VCaP (cell line): Measurements from ENCODE around the gene CDH15.

Experiments
- H3K27ac ChIP-seq: fragments of 450-650 bp; 2 replicates; pipeline ENCODE4 v1.5.1; 2017
- TF ChIP-seq, protein P1 (sequence below): fragments of 450-650 bp; conservative IDR thresholded peaks from 2 replicates; pipeline ENCODE4 v1.5.1; 2017; ENCODE audit warnings: mild to moderate bottlenecking, moderate library complexity

CDH15 gene

GRCh38 chr16:89154390-89155183, 17.0 kb upstream of the CDH15 start:
- no peak overlapping the region for H3K27ac ChIP-seq
- TF ChIP-seq, protein P1, sequence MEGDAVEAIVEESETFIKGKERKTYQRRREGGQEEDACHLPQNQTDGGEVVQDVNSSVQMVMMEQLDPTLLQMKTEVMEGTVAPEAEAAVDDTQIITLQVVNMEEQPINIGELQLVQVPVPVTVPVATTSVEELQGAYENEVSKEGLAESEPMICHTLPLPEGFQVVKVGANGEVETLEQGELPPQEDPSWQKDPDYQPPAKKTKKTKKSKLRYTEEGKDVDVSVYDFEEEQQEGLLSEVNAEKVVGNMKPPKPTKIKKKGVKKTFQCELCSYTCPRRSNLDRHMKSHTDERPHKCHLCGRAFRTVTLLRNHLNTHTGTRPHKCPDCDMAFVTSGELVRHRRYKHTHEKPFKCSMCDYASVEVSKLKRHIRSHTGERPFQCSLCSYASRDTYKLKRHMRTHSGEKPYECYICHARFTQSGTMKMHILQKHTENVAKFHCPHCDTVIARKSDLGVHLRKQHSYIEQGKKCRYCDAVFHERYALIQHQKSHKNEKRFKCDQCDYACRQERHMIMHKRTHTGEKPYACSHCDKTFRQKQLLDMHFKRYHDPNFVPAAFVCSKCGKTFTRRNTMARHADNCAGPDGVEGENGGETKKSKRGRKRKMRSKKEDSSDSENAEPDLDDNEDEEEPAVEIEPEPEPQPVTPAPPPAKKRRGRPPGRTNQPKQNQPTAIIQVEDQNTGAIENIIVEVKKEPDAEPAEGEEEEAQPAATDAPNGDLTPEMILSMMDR: no peak

- H3K27ac ChIP-seq: no peak overlapping the region
- TF ChIP-seq, protein P1: no peak
These were observed 16.3 kb upstream of the CDH15 start for GRCh38 chr16:89155184-89155679.

- TF ChIP-seq, protein P1: no peak
- H3K27ac ChIP-seq: no peak overlapping the region
These were observed 15.5 kb upstream of the CDH15 start for GRCh38 chr16:89155851-89156739.

DNA sequence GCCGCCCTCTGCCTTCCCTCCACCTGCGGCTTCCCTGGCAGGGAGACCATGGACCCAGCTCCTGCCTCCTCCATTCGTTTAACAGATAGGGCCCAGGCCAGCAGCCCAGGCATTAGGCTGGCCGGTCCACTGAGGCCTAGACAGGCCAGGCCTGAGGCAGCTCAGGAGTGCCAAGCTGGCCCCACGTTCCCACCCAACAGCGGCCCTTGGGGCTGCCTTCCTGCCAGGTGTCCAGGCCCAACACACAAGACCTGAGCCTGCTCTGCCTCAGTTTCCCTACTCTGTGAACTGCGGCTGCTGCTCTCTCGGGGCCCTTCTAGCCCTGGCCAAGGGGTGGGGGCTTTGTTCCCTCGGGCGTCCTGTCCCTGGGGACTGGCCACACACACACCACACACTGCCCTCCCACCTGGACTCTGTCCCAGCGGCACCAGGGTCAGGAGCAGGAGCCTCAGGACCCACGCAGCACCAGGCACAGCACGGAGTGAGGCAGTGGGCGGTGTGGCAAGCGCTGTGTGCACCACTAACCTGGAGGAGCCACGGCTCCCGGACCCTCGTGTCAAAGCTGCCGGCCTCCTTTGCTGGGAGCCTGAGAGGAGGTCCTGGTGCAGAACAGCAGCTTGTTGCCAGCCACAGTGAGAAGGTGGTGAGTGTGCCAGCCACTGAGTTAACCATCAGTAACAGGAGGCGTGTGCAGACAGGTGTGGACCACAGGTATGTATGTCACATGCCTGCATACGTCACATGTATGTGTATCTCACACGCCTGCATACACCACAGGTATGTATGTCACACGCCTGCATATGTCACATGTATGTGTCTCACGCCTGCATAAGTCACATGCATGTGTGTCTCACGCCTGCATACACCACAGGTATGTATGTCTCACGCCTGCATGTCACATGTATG, 14.6 kb upstream of the CDH15 start:
- TF ChIP-seq, protein P1: no peak
- H3K27ac ChIP-seq: no peak overlapping the region

- H3K27ac ChIP-seq: no peak overlapping the region
- TF ChIP-seq, protein P1: no peak
These were observed 13.8 kb upstream of the CDH15 start for GRCh38 chr16:89157778-89158177.

- H3K27ac ChIP-seq: no peak overlapping the region
- TF ChIP-seq, protein P1: no peak
These were observed 12.3 kb upstream of the CDH15 start for GRCh38 chr16:89159066-89159849.
